Chondrocyte (in vitro differentiated cells): ENCODE data around the gene FBN2. TPM values are rescaled to one million over a fixed set of nuclear protein-coding genes. Genes with fewer than 3 reads are reported as not detected.
"Not testable (repeated sequence)": the region's sequence is repeated elsewhere in the genome, so short reads cannot be mapped to it uniquely, and the experiment has no call there.

Experiments used
- DNase-seq: peaks from one replicate; pipeline ENCODE4 v3.0.0; 2021; ENCODE audit warnings: mixed read lengths, low spot score
- H3K27ac Mint-ChIP-seq: one replicate; pipeline ENCODE4 v1.8.0; 2021; ENCODE audit warnings: mild to moderate bottlenecking, moderate library complexity, mixed read lengths; ENCODE audit not compliant: unreplicated experiment
- H3K27me3 Mint-ChIP-seq: 2 replicates; pipeline ENCODE4 v1.8.0; 2021; ENCODE audit warnings: low read depth, mixed read lengths
- H3K36me3 Mint-ChIP-seq: 2 replicates; pipeline ENCODE4 v1.8.0; 2021; ENCODE audit warnings: low read depth, mixed read lengths
- H3K4me1 Mint-ChIP-seq: 2 replicates; pipeline ENCODE4 v1.8.0; 2021; ENCODE audit warnings: low read depth, mild to moderate bottlenecking, mixed read lengths
- H3K4me3 Mint-ChIP-seq: one replicate; pipeline ENCODE4 v1.8.0; 2021; ENCODE audit warnings: mild to moderate bottlenecking, moderate library complexity, mixed read lengths; ENCODE audit not compliant: unreplicated experiment
- H3K9me3 Mint-ChIP-seq: 2 replicates; pipeline ENCODE4 v1.8.0; 2021; ENCODE audit warnings: low read depth, mixed read lengths
- CTCF ChIP-seq: fragments of 200-600 bp; sonication (generic); IDR thresholded peaks from 2 replicates; pipeline ENCODE4 v1.5.0; 2021; ENCODE audit warnings: antibody characterized with exemption, mild to moderate bottlenecking, moderate library complexity
- total RNA-seq: library from RNA; stranded (reverse); gene quantifications from 3 replicates; pipeline ENCODE4 v1.2.1, GENCODE V29; 2021

Gene FBN2
- total RNA-seq, 1 donor from 2014 or later: 311 TPM

DNA sequence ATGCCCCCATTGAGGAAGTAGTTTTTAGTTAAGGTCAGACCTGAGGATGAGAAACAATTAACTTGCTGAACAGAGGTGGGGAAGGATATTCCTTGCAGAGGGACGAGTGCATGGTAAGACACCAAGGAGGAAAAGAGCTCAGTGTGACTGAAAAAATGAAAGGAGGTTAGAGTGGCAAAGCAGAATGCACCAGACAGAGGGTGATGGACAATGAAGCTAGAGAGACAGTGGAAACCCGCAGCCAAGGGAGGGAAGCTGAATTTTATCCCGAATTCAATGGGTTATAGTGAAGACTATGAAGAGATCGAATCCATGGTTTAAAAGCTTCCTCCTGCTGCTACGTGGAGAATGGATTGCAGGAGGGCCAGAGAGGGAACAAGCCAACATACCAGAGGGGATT, 206.8 kb downstream of the FBN2 start:
- Mint-ChIP-seq H3K4me1 (no peaks in the 10 kb centered on the region), H3K36me3 (peaks cover 63% of the 10 kb centered on the region), H3K9me3 (no peaks in the 10 kb centered on the region), H3K27me3 (no peaks in the 10 kb centered on the region), H3K4me3 (no peak overlapping the region), H3K27ac (peak overlapping the region; percentile 46)
- TF ChIP-seq CTCF: no peak
- no peak for DNase-seq

DNA sequence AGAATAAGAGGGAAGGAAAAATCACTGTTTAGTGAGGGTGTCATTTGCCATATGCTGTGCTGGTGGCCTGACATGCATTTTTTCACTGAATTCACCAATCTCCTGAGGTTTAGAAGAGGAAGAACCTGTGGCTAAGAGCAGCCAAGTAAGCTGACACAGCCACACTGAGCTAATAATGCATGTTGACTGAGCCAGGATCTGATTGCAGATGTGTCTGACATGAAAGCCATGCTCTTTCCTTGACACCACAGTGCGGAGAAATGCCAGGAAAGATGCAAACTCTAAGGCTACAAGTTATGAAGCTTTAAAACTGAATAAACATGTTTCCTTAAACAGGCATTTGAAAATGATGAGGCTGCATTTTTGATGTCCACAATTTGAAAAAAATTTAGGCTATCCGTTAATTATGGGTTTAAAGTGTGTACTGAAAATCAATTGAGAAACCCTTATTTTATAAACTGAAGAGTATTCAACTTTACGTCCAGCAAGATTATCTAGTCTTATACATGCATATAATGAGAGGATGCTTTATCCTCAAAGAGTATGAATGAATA, 208.6 kb downstream of the FBN2 start:
- no peak for DNase-seq
- Mint-ChIP-seq H3K27me3 (no peaks in the 10 kb centered on the region), H3K9me3 (no peaks in the 10 kb centered on the region), H3K4me3 (no peak overlapping the region), H3K4me1 (no peaks in the 10 kb centered on the region), H3K27ac (no peak overlapping the region), H3K36me3 (peaks cover 62% of the 10 kb centered on the region)
- TF ChIP-seq CTCF: no peak

GRCh38 chr5:128328446-128328845, 209.6 kb downstream of the FBN2 start:
- Mint-ChIP-seq H3K27ac (no peak overlapping the region), H3K27me3 (no peaks in the 10 kb centered on the region), H3K4me1 (no peaks in the 10 kb centered on the region), H3K36me3 (peaks cover 66% of the 10 kb centered on the region), H3K9me3 (no peaks in the 10 kb centered on the region), H3K4me3 (no peak overlapping the region)
- no peak for DNase-seq
- no peak for TF ChIP-seq CTCF

DNA sequence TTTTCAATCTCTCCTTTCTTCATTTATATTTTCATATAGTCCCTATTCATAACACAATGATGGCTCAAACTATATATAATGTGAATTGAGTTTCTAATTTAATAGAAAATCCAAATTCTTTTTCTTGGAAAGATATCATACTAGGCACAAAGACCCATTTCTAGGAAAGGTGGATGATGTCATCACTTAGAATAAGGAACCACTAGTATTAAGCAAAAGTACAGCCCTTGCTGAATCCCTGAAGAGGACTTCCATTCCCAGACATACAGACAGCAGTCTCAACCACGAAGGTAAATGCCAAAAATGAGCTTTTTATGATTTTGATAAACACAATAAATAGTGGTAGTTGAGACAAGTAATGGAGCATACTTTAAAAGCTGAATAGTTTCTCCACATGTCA, 210.0 kb downstream of the FBN2 start:
- Mint-ChIP-seq H3K4me1 (no peaks in the 10 kb centered on the region), H3K27me3 (no peaks in the 10 kb centered on the region), H3K27ac (no peak overlapping the region), H3K36me3 (peaks cover 70% of the 10 kb centered on the region), H3K9me3 (no peaks in the 10 kb centered on the region), H3K4me3 (no peak overlapping the region)
- no peak for TF ChIP-seq CTCF
- DNase-seq: no peak

GRCh38 chr5:128321418-128321817, 216.6 kb downstream of the FBN2 start:
- DNase-seq, H3K4me1 Mint-ChIP-seq, H3K9me3 Mint-ChIP-seq, H3K4me3 Mint-ChIP-seq, H3K27ac Mint-ChIP-seq, H3K27me3 Mint-ChIP-seq: not testable (repeated sequence)
- peaks cover 50% of the 10 kb centered on the region for H3K36me3 Mint-ChIP-seq

DNA sequence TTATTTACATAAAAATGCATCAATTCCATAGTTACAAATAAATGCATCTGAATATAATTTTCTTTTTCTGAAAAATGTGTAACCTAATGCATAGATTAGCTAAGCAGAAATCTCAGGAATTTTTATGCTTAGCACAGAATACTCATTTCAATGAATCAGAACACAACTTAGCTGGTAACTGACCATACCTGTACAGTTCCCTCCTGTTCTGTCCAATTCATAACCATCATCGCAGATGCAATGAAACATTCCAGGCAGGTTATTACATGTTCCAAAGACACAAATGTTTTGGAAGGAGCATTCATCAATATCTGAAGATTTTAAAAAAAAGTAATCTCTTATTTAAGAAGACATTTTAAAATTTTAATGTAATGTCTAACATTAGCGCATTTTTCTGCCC, 219.4 kb downstream of the FBN2 start:
- no peak overlapping the region for H3K4me3 Mint-ChIP-seq
- no peak overlapping the region for H3K27ac Mint-ChIP-seq
- no peaks in the 10 kb centered on the region for H3K9me3 Mint-ChIP-seq
- no peak for DNase-seq
- H3K4me1 Mint-ChIP-seq: peaks cover 5% of the 10 kb centered on the region
- H3K27me3 Mint-ChIP-seq: no peaks in the 10 kb centered on the region
- TF ChIP-seq CTCF: no peak
- peaks cover 35% of the 10 kb centered on the region for H3K36me3 Mint-ChIP-seq
